Heart right ventricle (tissue), 16 donors: ENCODE results near the gene ATP13A5. TPM values are rescaled to one million over a fixed set of nuclear protein-coding genes. Genes with fewer than 3 reads are reported as not detected.

Source experiments
- ATAC-seq, 8 donors: fragments of 200-7000 bp; cut with Tn5 transposase; one replicate each; pipeline ENCODE4 v1.9.1; 2020; ENCODE audit warnings: mild to moderate bottlenecking in 8 of 8, moderate library complexity in 8 of 8, moderate number of reproducible peaks in 1 of 8
- DNase-seq, 2 donors: peaks; one replicate each; pipeline ENCODE4 v3.0.0-alpha.2; 2020
- H3K27ac ChIP-seq, 10 donors: fragments of 200-600 bp; sonication (generic) in 2 of 10; one replicate each; pipeline versions ENCODE4 v1.5.0 to v1.8.0; 2020 to 2022; ENCODE audit warnings: mild to moderate bottlenecking in 3 of 10
- H3K27me3 ChIP-seq, 7 donors: fragments of 200-600 bp; one replicate each; pipeline ENCODE4 v1.8.0; 2021 to 2022; ENCODE audit warnings: mild to moderate bottlenecking in 2 of 7
- H3K36me3 ChIP-seq, 9 donors: fragments of 200-600 bp; sonication (generic) in 1 of 9; one replicate each; pipeline versions ENCODE4 v1.5.0 to v1.8.0; 2020 to 2022; ENCODE audit warnings: mild to moderate bottlenecking in 2 of 9
- H3K4me1 ChIP-seq, 9 donors: fragments of 200-600 bp; sonication (generic) in 1 of 9; one replicate each; pipeline versions ENCODE4 v1.5.0 to v1.8.0; 2020 to 2022; ENCODE audit warnings: mild to moderate bottlenecking in 4 of 9
- H3K4me3 ChIP-seq, 10 donors: fragments of 200-600 bp; sonication (generic) in 2 of 10; one replicate each; pipeline versions ENCODE4 v1.5.0 to v1.8.0; 2020 to 2022; ENCODE audit warnings: mild to moderate bottlenecking in 7 of 10, moderate library complexity in 2 of 10
- H3K9me3 ChIP-seq, 11 donors: fragments of 200-600 bp in 10 of 11; sonication (generic) in 2 of 11; one replicate each; pipeline versions ENCODE4 v1.5.0 to v1.8.0; 2013 to 2022; ENCODE audit warnings: mild to moderate bottlenecking in 2 of 11, control low read depth in 1 of 11, moderate library complexity in 1 of 11
- WGBS, 2 donors: extraction: QIAGEN DNeasy Blood & Tissue Kit; methylation state at CpG; one replicate each; pipeline ENCODE4 v1.1.7; 2013; ENCODE audit warnings: inconsistent platforms in 1 of 2; 5-methylcytosine and 5-hydroxymethylcytosine counted together
- intact Hi-C, 10 donors: fragments of 100-400 bp; cut with DNase I; formaldehyde crosslinking; loops; one replicate each; pipeline versions ENCODE4 v1.11.1 to v1.14.2; 2022
- polyA plus RNA-seq, 2 donors: library from polyadenylated mRNA; stranded (reverse); fragments of 200-250 nt; gene quantifications; one replicate each; pipeline ENCODE4 v1.2.3, GENCODE V29; 2013
- total RNA-seq, 10 donors: library from RNA; stranded (reverse); fragmentation: NEBNext Ultra II Directional in 3 of 10; extraction: Animal tissue kit (Norgen Biotek cat#: 25700) in 3 of 10; gene quantifications; one replicate each; pipeline versions ENCODE4 v1.2.1 to v1.2.4, GENCODE V29; 2021 to 2023
- TF ChIP-seq, protein P1 (sequence below), 9 donors: fragments of 200-600 bp; sonication (generic) in 2 of 9; IDR thresholded peaks; one replicate each; pipeline versions ENCODE4 v1.5.0 to v1.8.0; 2021 to 2022; ENCODE audit warnings: antibody characterized with exemption in 9 of 9, mild to moderate bottlenecking in 5 of 9, moderate library complexity in 1 of 9
- donor health status: Arrhythmogenic right ventricular cardiomyopathy.
- donor health status: ischemic (EF 13 %, LVEDD 7.1; RV severe dilation, severe dysfunction).
- donor health status: healthy with polysubstance abuse.
- donor health status: DM: no; HTN: yes; CAD: no.
- donor health status: DM: no; HTN: no; CAD: no.
- donor health status: ischemic (EF 25% LVEDD 6.9; RV normal size, moderate dysfunction).
- donor health status: ischemic (EF 25% LVEDD 5.7; RV mildly dilated, moderate dysfunction).
- donor health status: healthy.
- donor health status: DM: yes; HTN: yes; CAD: no.
- donor health status: Ischemic cardiomyopathy.
- donor health status: ischemic (EF 35%, LVEDD 5.7; RV mildly dilated, moderate dysfunction).
- donor health status: nonischemic (EF 11% LVEDD 7.7; RV severe dilation, severe dysfunction).
- donor health status: DM: yes; HTN: yes; CAD: no.
- donor health status: PGD.
- donor health status: ischemic (EF 29% LVEDD 5.4; RV normal size, mild dysfunction).
- donor health status: nonischemic (EF 23%, LVEDD 6.1; RV moderate dilation, normal function).

Gene ATP13A5
- total and polyA plus RNA-seq, 12 donors, result 0.06 TPM; not detected in 11

DNA sequence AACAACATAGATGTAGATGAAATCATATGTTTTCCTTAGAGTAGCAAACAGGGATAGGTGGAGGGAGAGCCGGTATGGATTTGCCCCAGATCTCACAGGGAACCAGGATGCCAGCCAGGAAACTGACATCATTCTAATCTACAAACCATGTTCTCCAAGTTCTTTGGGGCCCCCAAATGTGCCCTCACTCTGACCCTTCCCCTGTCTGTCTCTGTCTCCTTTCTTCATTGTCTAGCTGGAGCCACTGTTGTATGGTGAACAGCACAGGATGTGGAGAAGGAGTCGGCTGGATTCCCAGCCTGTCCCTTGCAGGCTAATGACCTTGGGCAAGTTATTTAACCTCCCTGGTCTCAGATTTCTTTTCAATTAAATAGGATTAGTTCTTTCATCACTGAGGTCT, 962 bp downstream of the ATP13A5 start:
- no peak for DNase-seq
- no peaks in the 10 kb centered on the region for H3K4me1 ChIP-seq
- no peaks in the 10 kb centered on the region for H3K9me3 ChIP-seq
- no peaks in the 10 kb centered on the region for H3K36me3 ChIP-seq
- TF ChIP-seq, protein P1, sequence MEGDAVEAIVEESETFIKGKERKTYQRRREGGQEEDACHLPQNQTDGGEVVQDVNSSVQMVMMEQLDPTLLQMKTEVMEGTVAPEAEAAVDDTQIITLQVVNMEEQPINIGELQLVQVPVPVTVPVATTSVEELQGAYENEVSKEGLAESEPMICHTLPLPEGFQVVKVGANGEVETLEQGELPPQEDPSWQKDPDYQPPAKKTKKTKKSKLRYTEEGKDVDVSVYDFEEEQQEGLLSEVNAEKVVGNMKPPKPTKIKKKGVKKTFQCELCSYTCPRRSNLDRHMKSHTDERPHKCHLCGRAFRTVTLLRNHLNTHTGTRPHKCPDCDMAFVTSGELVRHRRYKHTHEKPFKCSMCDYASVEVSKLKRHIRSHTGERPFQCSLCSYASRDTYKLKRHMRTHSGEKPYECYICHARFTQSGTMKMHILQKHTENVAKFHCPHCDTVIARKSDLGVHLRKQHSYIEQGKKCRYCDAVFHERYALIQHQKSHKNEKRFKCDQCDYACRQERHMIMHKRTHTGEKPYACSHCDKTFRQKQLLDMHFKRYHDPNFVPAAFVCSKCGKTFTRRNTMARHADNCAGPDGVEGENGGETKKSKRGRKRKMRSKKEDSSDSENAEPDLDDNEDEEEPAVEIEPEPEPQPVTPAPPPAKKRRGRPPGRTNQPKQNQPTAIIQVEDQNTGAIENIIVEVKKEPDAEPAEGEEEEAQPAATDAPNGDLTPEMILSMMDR (IDR thresholded peaks at IDR 0.05), result no peak
- no peak overlapping the region for H3K4me3 ChIP-seq
- no peak overlapping the region for H3K27ac ChIP-seq
- H3K27me3 ChIP-seq, result peaks cover 0 to 3% (median 0%) of the 10 kb centered on the region in 7 donors
- 41% methylated on average over 2 of the region's 2 CpGs for WGBS, 2 donors
- intact Hi-C loops, result no loop called here
- no peak for ATAC-seq

DNA sequence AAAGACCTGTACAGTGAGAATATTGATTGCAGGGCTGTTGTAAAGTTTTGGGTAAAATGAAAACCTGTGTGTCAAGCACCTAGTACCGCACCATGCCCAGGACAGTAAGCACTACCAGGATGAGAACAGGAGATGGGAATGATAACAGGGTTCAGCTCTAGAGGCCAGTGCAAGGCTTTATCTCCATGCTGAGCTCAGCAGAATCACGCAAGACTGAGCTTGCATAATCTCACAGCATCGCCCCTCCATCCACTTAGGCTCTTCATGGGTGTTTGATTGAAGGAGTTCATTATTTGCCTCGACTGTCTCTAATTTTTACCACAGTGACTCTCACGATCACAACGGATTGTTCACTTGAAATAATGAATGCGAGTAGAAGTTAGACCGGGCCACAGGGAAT, 2.9 kb downstream of the ATP13A5 start:
- 84 to 88% methylated on average over 8 of the region's 8 CpGs for WGBS, 2 donors

DNA sequence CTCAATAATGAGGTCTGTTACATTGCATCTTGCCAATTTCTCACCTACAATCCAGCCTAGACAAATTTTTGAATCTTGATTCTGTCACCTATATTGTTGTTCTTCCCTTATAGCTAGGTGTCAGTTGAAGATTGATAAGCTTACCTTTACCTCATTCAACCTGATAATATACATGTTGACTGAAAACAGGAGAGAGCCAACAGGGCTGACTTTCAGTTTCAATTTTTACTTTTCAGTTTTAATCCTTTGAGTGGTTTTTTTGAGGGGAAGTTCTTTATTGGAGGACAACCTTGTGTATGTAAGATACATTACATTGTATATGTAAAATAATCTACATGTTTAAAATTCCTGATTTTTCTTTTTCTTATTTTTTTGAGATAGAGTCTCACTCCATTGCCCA, 5.8 kb downstream of the ATP13A5 start:
- TF ChIP-seq, protein P1 (IDR thresholded peaks at IDR 0.05), result no peak
- ATAC-seq (no peak), DNase-seq (no peak)
- peaks cover 0 to 3% (median 0%) of the 10 kb centered on the region in 7 donors for H3K27me3 ChIP-seq
- H3K27ac ChIP-seq, result no peak overlapping the region
- no peaks in the 10 kb centered on the region for H3K36me3 ChIP-seq
- H3K9me3 ChIP-seq, result no peaks in the 10 kb centered on the region
- H3K4me3 ChIP-seq, result no peak overlapping the region
- intact Hi-C loops, result no loop called here
- H3K4me1 ChIP-seq, result no peaks in the 10 kb centered on the region

More for the DNA sequence above, 2.9 kb downstream of the ATP13A5 start:
- H3K4me3 ChIP-seq, result no peak overlapping the region
- H3K4me1 ChIP-seq, result no peaks in the 10 kb centered on the region
- no peaks in the 10 kb centered on the region for H3K9me3 ChIP-seq
- H3K27me3 ChIP-seq, result peaks cover 0 to 3% (median 0%) of the 10 kb centered on the region in 7 donors
- ATAC-seq (no peak), DNase-seq (no peak)
- no peaks in the 10 kb centered on the region for H3K36me3 ChIP-seq
- intact Hi-C loops, result no loop called here
- H3K27ac ChIP-seq, result no peak overlapping the region
- TF ChIP-seq, protein P1 (IDR thresholded peaks at IDR 0.05), result no peak

DNA sequence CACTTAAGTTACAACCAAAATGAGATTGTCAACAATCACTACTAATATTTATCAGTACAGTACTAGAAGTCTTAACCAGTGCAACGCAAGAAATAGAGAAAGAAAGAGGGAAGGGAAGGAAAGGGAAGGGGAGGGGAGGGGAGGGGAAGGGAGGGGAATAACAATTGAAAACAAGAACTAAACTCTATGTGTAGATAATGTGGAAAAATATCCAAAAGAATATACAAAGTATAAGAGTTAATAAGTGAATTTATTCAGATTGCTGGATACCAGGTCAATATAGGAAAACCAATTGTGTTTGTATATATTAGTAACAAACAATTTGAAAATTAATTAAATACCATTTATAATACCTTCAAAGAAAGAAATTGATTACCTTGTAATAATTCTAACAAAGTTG, 10.7 kb downstream of the ATP13A5 start:
- Histone ChIP-seq H3K27ac (no peak overlapping the region), H3K36me3 (no peaks in the 10 kb centered on the region), H3K9me3 (no peaks in the 10 kb centered on the region), H3K27me3 (no peaks in the 10 kb centered on the region), H3K4me1 (no peaks in the 10 kb centered on the region), H3K4me3 (no peak overlapping the region)
- ATAC-seq (no peak), DNase-seq (no peak)
- TF ChIP-seq, protein P1 (IDR thresholded peaks at IDR 0.05), result no peak
- WGBS, 2 donors, result 53 to 56% methylated on average over 1 of the region's 1 CpG
- intact Hi-C loops, result no loop called here
